ENCODE data around the gene SCP2. TPM values are rescaled to one million over a fixed set of nuclear protein-coding genes. Genes with fewer than 3 reads are reported as not detected.

The SCP2 gene
- polyA plus RNA-seq, 1 donor, result 76.4 TPM

- no peak for DNase-seq
These were observed 158.3 kb downstream of the SCP2 start for GRCh38 chr1:53085405-53085804.

- no peak for DNase-seq
These were observed 159.5 kb downstream of the SCP2 start for GRCh38 chr1:53086491-53087070.

- no peak for DNase-seq
These were observed 160.5 kb downstream of the SCP2 start for GRCh38 chr1:53087332-53088285.

GRCh38 chr1:53088616-53089300, 161.7 kb downstream of the SCP2 start:
- DNase-seq, result no peak

- DNase-seq, result no peak
These were observed 162.6 kb downstream of the SCP2 start for GRCh38 chr1:53089478-53090226.

- DNase-seq, result no peak
These were observed 163.4 kb downstream of the SCP2 start for GRCh38 chr1:53090227-53091147.

- no peak for DNase-seq
These were observed 165.0 kb downstream of the SCP2 start for GRCh38 chr1:53091841-53092645.

- no peak for DNase-seq
These were observed 165.8 kb downstream of the SCP2 start for GRCh38 chr1:53092659-53093450.

GRCh38 chr1:53093451-53093754, 166.3 kb downstream of the SCP2 start:
- DNase-seq, result no peak

- no peak for DNase-seq
These were observed 166.9 kb downstream of the SCP2 start for GRCh38 chr1:53093778-53094532.

- no peak for DNase-seq
These were observed 167.4 kb downstream of the SCP2 start for GRCh38 chr1:53094533-53094919.

Other genes with a start within 250 kb of the SCP2 start
- 18.6 TPM for gene COA7, start 228.9 kb upstream of the SCP2 start, polyA plus RNA-seq (ENCODE audit: insufficient read length)
- gene ZYG11B, start 200.8 kb upstream of the SCP2 start, polyA plus RNA-seq (ENCODE audit: insufficient read length), result 39.0 TPM
- gene ZYG11A, start 84.5 kb upstream of the SCP2 start, polyA plus RNA-seq (ENCODE audit: insufficient read length), result 0.06 TPM
- gene ECHDC2, start 5.5 kb upstream of the SCP2 start, polyA plus RNA-seq (ENCODE audit: insufficient read length), result 108 TPM
- gene PODN, start 134.9 kb downstream of the SCP2 start, polyA plus RNA-seq (ENCODE audit: insufficient read length), result 8.5 TPM
- gene SLC1A7, start 215.4 kb downstream of the SCP2 start, polyA plus RNA-seq (ENCODE audit: insufficient read length), result 0.41 TPM